Transverse colon (tissue), 4 donors: Measurements from ENCODE around the gene TRIOBP. TPM values are rescaled to one million over a fixed set of nuclear protein-coding genes. Genes with fewer than 3 reads are reported as not detected.

Source experiments
- DNase-seq: peaks from one replicate; pipeline ENCODE4 v3.0.0-alpha.2; 2019
- H3K27ac ChIP-seq, 4 donors: fragments of 200-600 bp; sonication (generic); 2 replicates each; pipeline ENCODE4 v1.5.1; 2016 to 2018; ENCODE audit warnings: inconsistent platforms in 4 of 4
- H3K27me3 ChIP-seq: fragments of 200-600 bp; sonication (generic); 2 replicates; pipeline ENCODE4 v1.5.1; 2017; ENCODE audit warnings: inconsistent platforms
- H3K36me3 ChIP-seq, 4 donors: fragments of 200-600 bp; sonication (generic); 2 replicates each; pipeline ENCODE4 v1.5.1; 2017 to 2019; ENCODE audit warnings: inconsistent platforms in 4 of 4
- H3K4me1 ChIP-seq, 4 donors: fragments of 200-600 bp; sonication (generic); 2 replicates each; pipeline ENCODE4 v1.5.1; 2017 to 2020; ENCODE audit warnings: inconsistent platforms in 4 of 4
- H3K4me3 ChIP-seq, 4 donors: fragments of 200-600 bp; sonication (generic); 1 replicate in 1 of 4; 2 replicates in 3 of 4; pipeline versions ENCODE4 v1.5.1 to v1.6.1; 2017 to 2019; ENCODE audit warnings: inconsistent platforms in 4 of 4
- H3K9me3 ChIP-seq, 2 donors: fragments of 200-600 bp; sonication (generic); 2 replicates each; pipeline ENCODE4 v1.5.1; 2017 to 2019; ENCODE audit warnings: inconsistent platforms in 2 of 2
- EP300 ChIP-seq: sonication (generic); formaldehyde crosslinking; IDR thresholded peaks from one replicate; pipeline ENCODE4 v1.6.1; 2017; ENCODE audit warnings: antibody characterized with exemption, low read depth
- POLR2A ChIP-seq: fragments of 450-650 bp; IDR thresholded peaks from one replicate; pipeline ENCODE4 v1.6.1; 2016; ENCODE audit warnings: antibody characterized with exemption, mild to moderate bottlenecking, moderate library complexity
- POLR2AphosphoS5 ChIP-seq, 3 donors: sonication (generic); formaldehyde crosslinking; IDR thresholded peaks; one replicate each; pipeline ENCODE4 v1.6.1; 2016; ENCODE audit warnings: antibody characterized with exemption in 3 of 3
- WGBS, 2 donors: methylation state at CpG; one replicate each; pipeline ENCODE4 v1.1.5; 2018; ENCODE audit warnings: low coverage in 1 of 2; 5-methylcytosine and 5-hydroxymethylcytosine counted together
- in situ Hi-C, 4 donors: fragments of 200-750 bp; cut with MboI; loops; one replicate each; pipeline versions ENCODE4 v1.15.0 to v1.15.1; 2017; ENCODE audit warnings: low sequenced_read_pairs in 3 of 4, low pct_ligation_motif_present in 1 of 4, low pct_unique_long_range_greater_than_20kb in 1 of 4
- intact Hi-C: fragments of 100-400 bp; cut with DNase I; formaldehyde crosslinking; loops from one replicate; pipeline ENCODE4 v1.15.1; 2023; ENCODE audit warnings: low total_unique reads
- total RNA-seq, 4 donors: library from RNA; depleted of rRNA; stranded (reverse); fragments of >200 nt; gene quantifications; one replicate each; pipeline ENCODE4 v1.1.0, GENCODE V29; 2016
- TF ChIP-seq, protein P1 (sequence below), 5 experiments: fragments of 200-600 bp in 3 of 5; fragments of 450-650 bp in 2 of 5; sonication (generic) in 3 of 5; IDR thresholded peaks; 1 replicate in 2 of 5; 2 replicates in 3 of 5; pipeline ENCODE4 v1.5.1; 2016 to 2017; ENCODE audit warnings: antibody characterized with exemption in 5 of 5, inconsistent platforms in 3 of 5, mild to moderate bottlenecking in 2 of 5, moderate library complexity in 1 of 5

TRIOBP gene
- total RNA-seq, 4 donors from 2014 or later, result 121 to 265 (median 129) TPM

DNA sequence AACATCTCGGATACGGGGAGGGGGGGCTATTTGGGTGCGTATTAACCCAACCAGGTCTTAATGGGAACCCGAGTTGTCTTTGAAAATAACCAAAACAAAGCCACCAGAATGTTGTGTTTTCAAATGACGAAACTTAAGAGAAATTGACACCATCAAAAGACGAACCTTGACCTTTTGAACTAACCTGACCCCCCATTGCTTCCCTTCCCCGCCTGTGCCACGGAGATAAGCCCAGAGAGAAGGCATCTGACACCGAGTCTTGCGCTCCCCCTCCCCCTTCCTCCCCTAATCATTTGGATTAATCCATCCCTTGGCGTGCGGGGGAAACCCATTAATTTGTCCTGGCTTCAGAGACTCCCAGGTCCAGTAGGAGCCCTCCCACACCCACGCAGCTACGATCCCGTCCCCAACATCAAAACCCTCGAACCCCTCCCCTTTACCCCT lies 106.4 kb downstream of the TRIOBP start:
- no peak for TF ChIP-seq POLR2AphosphoS5 (IDR thresholded peaks at IDR 0.05)
- TF ChIP-seq, protein P1, sequence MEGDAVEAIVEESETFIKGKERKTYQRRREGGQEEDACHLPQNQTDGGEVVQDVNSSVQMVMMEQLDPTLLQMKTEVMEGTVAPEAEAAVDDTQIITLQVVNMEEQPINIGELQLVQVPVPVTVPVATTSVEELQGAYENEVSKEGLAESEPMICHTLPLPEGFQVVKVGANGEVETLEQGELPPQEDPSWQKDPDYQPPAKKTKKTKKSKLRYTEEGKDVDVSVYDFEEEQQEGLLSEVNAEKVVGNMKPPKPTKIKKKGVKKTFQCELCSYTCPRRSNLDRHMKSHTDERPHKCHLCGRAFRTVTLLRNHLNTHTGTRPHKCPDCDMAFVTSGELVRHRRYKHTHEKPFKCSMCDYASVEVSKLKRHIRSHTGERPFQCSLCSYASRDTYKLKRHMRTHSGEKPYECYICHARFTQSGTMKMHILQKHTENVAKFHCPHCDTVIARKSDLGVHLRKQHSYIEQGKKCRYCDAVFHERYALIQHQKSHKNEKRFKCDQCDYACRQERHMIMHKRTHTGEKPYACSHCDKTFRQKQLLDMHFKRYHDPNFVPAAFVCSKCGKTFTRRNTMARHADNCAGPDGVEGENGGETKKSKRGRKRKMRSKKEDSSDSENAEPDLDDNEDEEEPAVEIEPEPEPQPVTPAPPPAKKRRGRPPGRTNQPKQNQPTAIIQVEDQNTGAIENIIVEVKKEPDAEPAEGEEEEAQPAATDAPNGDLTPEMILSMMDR (IDR thresholded peaks at IDR 0.05), result no peak
- TF ChIP-seq EP300, result no peak
- no peak for TF ChIP-seq POLR2A
- intact Hi-C loops (no loop called here), in situ Hi-C loops (loop anchor here in 1 of 4 donors (25.0 kb wide), 1 partner anchor 159 kb away; the partner anchor contains the start of genes C22orf23 and POLR2F)
- Histone ChIP-seq H3K4me1 (peaks cover under 1 to 55% (median 38%) of the 10 kb centered on the region in 4 donors), H3K27ac (peak overlapping the region; percentile 86 to 96 (median 92)), H3K4me3 (peak overlapping the region in 3 of 4 donors; percentile 48 to 72 (median 63)), H3K9me3 (no peaks in the 10 kb centered on the region), H3K27me3 (no peaks in the 10 kb centered on the region), H3K36me3 (no peaks in the 10 kb centered on the region)
- WGBS, 2 donors, result 23 to 36% methylated on average over 7 to 16 of the region's 16 CpGs
- DNase-seq, result no peak

DNA sequence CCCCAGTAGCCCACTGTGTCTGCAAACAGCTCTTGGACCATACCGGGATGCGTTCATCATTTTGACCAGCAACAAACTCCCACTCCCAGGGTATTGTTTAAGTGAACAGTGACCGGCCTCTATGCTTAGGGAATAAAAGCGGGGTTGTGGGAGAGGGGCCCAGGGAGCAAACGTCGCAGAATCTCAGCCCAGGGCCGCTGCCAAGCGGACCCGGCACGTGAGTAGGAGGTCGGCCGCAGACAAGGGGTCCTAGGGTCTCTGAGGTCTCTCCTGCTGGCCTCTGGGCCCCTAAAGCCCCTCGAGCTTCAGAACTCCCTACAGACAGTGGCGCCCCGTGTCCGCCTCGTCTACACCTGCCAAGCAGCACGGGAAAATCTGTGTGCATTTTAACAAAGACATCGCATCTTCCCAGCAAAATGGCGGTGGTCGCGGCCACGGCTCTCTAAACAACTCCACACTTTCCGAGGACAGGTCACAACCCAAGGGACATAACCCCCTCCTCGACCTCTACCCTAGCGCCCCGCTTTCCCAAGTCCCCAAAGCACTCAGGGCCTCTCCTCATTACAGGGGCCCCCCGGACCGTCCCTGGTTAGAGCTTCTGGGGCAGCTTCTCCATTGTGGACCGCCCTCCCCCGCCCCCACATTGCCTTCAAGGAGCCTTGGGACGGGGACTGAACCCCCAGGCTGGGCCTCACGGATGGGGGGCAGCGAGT lies 106.9 kb downstream of the TRIOBP start:
- intact Hi-C loops, result no loop called here
- H3K27ac ChIP-seq, result peak overlapping the region; percentile 93 to 96 (median 94)
- DNase-seq, result no peak

DNA sequence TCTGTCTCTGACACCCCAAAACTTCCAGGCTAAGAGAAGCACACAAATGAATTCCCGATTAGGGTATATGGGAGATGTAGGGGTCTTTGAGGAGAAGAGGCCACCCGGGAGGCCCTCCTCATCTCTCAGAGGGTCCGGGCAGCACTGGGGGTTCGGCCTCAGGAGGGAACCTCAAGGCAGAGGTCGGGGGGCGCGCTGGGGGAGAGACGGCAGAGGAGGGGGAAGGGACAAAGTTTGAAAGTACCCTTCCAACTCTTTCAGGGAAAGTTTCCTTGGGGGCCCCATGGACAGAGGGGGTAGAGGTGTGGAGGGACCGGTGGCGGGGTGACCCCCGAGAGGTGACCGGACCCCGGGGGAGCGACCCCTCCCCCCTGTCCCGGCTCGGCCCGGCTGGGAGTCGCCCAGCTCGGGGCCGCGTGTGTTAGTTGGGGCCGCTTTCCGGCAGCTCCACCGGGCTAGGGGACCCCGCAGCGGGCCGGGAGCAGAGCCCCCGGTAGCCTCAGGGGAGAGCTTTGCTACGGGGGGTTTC lies 107.6 kb downstream of the TRIOBP start:
- Histone ChIP-seq H3K9me3 (no peaks in the 10 kb centered on the region), H3K27me3 (no peaks in the 10 kb centered on the region), H3K36me3 (no peaks in the 10 kb centered on the region), H3K27ac (peak overlapping the region; percentile 93 to 96 (median 94)), H3K4me3 (peak overlapping the region; percentile 4 to 65 (median 58)), H3K4me1 (peaks cover 5 to 65% (median 47%) of the 10 kb centered on the region in 4 donors)
- intact Hi-C loops, result no loop called here
- TF ChIP-seq, protein P1 (IDR thresholded peaks at IDR 0.05), result no peak
- TF ChIP-seq POLR2AphosphoS5 (IDR thresholded peaks at IDR 0.05) (no peak), EP300 (no peak), POLR2A (no peak)
- WGBS, 2 donors, result 4% methylated on average over 28 of the region's 29 CpGs; no CpG with 5 or more reads in 1 of the 2 donors
- in situ Hi-C loops, result loop anchor here in 1 of 4 donors (25.0 kb wide), 1 partner anchor 158 kb away; the partner anchor contains the start of genes C22orf23 and POLR2F
- DNase-seq, result no peak

More for the DNA sequence above, 106.9 kb downstream of the TRIOBP start:
- H3K4me1 ChIP-seq, result peaks cover 5 to 60% (median 44%) of the 10 kb centered on the region in 4 donors
- no peaks in the 10 kb centered on the region for H3K9me3 ChIP-seq
- no peaks in the 10 kb centered on the region for H3K36me3 ChIP-seq
- in situ Hi-C loops, result loop anchor here in 1 of 4 donors (25.0 kb wide), 1 partner anchor 159 kb away; the partner anchor contains the start of genes C22orf23 and POLR2F
- WGBS, 2 donors, result 73% methylated on average over 34 of the region's 34 CpGs; no CpG with 5 or more reads in 1 of the 2 donors
- peak overlapping the region in 1 of 4 donors; percentile 65 for H3K4me3 ChIP-seq
- no peaks in the 10 kb centered on the region for H3K27me3 ChIP-seq
- no peak for TF ChIP-seq POLR2AphosphoS5 (IDR thresholded peaks at IDR 0.05)

DNA sequence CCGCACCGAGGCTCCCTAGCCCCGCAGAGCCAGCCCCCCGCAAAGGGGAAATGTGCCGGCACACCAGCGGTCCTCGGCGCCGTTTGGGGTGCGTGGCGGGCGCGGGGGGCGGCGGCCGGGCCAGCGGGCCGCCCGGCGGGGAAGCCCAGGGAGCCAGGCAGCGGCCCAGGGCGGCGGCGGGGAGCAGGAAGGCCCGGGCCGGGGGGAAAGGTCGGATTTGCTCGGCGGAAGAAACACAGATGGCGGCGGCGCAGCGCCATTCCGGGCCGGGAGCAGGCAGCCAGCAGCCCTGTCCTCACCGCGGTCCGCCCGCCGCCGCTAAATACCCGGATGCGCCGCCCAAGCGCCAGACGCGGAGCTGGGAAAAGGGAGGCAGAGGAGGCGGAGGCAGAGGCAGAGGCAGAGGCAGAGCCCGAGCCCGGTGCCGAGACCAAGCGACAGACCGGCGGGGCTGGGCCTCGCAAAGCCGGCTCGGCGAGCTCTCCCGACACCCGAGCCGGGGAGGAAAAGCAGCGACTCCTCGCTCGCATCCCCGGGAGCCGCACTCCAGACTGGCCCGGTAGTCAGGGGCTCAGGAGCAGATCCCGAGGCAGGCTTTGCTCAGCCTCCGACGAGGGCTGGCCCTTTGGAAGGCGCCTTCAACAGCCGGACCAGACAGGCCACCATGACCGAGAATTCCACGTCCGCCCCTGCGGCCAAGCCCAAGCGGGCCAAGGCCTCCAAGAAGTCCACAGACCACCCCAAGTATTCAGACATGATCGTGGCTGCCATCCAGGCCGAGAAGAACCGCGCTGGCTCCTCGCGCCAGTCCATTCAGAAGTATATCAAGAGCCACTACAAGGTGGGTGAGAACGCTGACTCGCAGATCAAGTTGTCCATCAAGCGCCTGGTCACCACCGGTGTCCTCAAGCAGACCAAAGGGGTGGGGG lies 108.3 kb downstream of the TRIOBP start:
- peak; percentile 97 to 99 (median 99) for TF ChIP-seq POLR2AphosphoS5 (IDR thresholded peaks at IDR 0.05)
- TF ChIP-seq, protein P1 (IDR thresholded peaks at IDR 0.05), result no peak
- peak; percentile 98 for TF ChIP-seq POLR2A
- no peak for TF ChIP-seq EP300
- DNase-seq, result peak; percentile 94
- Histone ChIP-seq H3K4me1 (peaks cover 5 to 65% (median 47%) of the 10 kb centered on the region in 4 donors), H3K27ac (peak overlapping the region; percentile 93 to 96 (median 94)), H3K36me3 (no peaks in the 10 kb centered on the region), H3K27me3 (no peaks in the 10 kb centered on the region), H3K9me3 (no peaks in the 10 kb centered on the region), H3K4me3 (peak overlapping the region; percentile 53 to 65 (median 58))
- in situ Hi-C loops (loop anchor here in 1 of 4 donors (25.0 kb wide), 1 partner anchor 157 kb away; the partner anchor contains the start of genes C22orf23 and POLR2F), intact Hi-C loops (no loop called here)
- 0 to 6% methylated on average over 1 to 60 of the region's 87 CpGs for WGBS, 2 donors
